Activated CD4-positive, alpha-beta T cell treated with anti-CD3 and anti-CD28 coated beads, Interleukin-2, amount 50 U/mL, for 4 hours (primary cell): ENCODE results near the gene PIGK.
"Not testable (repeated sequence)": the region's sequence is repeated elsewhere in the genome, so short reads cannot be mapped to it uniquely, and the experiment has no call there.

Experiments
- DNase-seq, 2 experiments: peaks; one replicate each; pipeline ENCODE4 v3.0.0-alpha.2; 2020

Gene PIGK

DNA sequence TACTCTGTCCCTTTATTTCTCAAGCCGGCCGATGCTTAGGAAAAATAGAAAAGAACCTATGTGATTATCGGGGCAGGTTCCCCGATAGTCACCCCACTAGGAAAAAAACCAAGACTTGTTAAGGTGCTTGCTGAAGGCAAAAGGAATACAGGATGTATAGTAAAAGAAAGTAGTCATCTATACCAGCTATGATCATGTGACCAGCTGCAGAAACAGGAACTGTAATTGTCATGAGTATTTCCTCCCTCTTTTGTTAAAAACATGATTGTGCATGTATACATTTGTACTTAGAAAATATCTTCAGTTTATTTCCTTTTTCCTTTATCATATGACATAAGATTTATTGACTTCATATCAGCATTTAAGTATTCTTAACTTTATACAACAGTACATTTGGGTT, 30.5 kb downstream of the PIGK start:
- DNase-seq, result no peak

DNA sequence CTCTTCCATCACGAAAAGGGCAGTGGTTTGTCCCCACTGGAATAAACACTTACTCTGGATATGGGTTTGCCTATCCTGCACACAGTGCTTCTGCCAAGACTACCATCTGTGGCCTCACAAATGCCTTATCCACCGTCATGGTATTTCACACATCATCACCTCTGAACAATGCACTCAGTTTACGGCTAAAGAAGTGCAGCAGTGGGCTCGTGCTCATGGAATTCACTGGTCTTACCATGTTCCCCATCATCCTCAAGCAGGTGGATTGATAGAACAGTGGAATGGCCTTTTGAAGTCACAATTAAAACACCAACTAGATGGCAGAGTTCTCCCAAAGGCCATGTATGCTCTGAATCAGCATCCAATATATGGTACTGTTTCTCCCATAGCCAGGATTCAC, 32.3 kb downstream of the PIGK start:
- not testable (repeated sequence) for DNase-seq

DNA sequence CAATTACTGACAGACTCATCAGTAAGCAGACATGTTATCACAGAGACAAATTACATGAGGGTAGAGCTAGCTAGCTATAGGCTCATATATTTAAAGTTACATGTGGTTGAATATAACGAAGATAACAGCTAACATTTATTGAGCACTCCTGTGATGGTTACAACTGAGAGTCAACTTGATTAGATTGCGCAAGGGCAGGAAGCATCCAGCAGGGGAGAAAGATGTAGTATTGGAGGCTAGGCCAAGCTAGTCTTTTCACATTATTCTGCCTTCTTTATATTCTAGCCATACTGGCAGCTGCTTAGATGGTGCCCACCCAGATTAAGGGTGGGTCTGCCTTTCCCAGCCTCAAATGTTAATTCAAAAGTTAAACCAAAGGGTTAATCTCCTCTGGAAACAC, 37.1 kb downstream of the PIGK start:
- DNase-seq, result no peak

- DNase-seq, result no peak
Measured at GRCh38 chr1:77179632-77180031, 39.6 kb downstream of the PIGK start.

- DNase-seq, result no peak
Measured at GRCh38 chr1:77175230-77175844, 43.9 kb downstream of the PIGK start.

- DNase-seq, result no peak
Measured at GRCh38 chr1:77170687-77171086, 48.5 kb downstream of the PIGK start.

GRCh38 chr1:77168358-77168757, 50.9 kb downstream of the PIGK start:
- no peak for DNase-seq

- DNase-seq, result no peak
Measured at GRCh38 chr1:77164434-77164944, 54.7 kb downstream of the PIGK start.

DNA sequence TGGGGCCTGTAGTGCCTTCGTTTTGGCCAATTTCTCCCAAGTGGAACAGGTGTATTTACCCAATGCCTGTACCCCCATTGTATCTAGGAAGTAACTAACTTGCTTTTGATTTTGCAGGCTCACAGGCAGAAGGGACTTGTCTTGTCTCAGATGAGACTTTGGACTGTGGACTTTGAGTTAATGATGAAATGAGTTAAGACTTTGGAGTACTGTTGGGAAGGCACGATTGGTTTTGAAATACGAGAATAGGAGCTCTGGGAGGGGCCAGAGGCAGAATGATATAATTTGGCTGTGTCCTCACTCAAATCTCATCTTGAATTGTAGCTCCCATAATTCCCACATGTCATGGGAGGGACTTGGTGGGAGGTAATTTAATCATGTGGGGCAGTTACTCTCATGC, 59.5 kb downstream of the PIGK start:
- DNase-seq, result not testable (repeated sequence)

DNA sequence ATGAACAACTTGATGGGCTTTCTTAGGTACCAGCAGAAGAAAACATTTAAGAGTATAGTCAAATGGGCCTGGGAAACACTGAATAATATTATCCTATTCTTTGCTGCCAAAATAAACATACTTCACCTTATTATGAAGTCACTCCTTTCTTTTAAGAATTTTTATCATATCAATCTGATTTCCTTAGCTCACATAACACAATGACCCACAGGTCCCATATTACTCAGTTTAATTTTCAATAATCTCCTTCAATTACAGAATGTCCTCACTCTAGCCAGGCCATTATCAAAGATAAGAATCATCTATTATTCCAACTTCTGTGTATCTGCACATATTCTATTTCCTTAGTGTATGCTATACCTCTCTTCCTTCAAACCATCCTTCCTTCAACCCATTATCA, 63.0 kb downstream of the PIGK start:
- no peak for DNase-seq

DNA sequence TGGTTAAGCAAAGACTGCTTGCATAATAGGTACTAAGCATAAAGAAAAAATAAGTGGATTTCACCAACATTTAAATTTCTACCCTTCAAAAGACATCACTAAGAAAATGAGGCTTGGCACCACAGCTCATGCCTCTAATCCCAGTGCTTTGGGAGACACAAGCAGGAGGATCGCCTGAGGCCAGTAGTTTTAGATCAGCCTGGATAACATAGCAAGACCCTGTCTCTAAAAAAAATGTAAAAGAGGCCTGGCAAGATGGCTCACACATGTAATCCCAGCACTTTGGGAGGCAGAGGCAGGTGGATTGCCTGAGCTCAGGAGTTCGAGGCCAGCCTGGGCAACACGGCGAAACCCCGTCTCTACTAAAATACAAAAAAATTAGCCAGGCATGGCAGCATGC, 73.0 kb downstream of the PIGK start:
- no peak for DNase-seq

- DNase-seq, result no peak
Measured at GRCh38 chr1:77143529-77144121, 75.6 kb downstream of the PIGK start.

DNA sequence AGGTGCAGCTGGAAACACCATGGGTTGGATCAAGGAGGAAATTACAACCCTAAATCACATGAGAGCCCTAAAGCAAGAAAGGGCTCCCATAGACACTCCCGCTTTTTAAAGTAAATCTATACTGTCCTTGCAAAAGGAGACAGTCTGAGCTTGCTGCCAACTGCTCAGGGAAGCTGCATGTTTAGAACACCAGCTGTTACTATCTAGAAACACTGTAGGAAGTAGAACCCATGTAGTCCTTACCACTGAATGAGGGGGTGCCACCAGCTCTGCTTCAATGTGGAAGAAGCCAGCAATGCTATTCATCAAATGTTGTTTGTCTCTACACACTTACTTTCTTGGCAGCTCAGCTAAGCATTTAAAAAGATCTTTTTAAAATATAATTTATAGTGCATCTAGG, 79.8 kb downstream of the PIGK start:
- no peak for DNase-seq

DNA sequence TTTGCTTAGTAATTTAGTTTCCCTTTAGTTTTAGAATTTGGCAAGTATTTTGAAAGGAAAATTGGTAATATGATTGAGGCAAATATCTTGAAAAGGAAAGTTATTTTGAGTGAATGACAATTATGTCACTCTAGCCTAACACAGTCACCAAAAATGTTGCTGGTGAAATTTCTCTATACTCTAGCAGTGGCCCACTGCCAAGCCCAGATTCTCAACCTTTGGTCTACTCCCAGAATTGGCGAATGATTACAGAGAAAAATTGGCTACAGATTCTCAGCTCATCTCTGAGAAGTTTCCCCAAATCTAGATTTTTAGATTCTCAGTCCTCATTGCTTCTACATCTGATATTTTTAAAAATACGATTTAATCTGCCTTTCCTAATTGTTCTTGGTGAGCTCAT, 84.9 kb downstream of the PIGK start:
- DNase-seq, result no peak

DNA sequence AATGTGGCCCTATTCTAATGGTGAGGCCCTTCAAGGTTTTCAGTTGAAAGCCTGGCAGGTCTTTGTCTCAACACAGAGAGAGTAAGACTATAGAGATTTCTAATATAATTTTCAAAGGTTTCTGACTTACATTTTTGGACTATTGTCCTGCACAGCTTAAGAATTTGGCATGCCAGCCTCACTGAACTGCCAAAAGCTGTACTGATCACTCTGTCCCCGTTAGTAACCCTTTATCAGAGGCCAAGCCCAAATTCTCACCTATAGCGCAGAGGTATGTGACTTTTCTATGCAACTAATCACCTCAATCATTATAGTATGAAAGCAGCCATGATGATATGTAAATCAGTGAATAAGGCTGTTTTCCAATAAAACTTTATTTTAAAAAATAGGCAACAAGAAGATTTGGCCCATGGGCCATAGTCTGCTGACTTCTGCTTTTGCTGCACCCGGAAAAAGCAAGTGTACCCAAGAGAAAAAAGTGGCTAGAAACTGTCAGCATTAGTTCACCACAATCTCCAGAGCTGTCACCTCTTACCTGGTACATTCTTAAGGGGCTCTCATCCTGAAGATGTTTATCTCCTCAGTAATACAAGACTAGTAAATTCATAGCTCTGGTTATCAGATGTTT, 85.4 kb downstream of the PIGK start:
- no peak for DNase-seq

- no peak for DNase-seq
Measured at GRCh38 chr1:77126307-77126706, 92.9 kb downstream of the PIGK start.

DNA sequence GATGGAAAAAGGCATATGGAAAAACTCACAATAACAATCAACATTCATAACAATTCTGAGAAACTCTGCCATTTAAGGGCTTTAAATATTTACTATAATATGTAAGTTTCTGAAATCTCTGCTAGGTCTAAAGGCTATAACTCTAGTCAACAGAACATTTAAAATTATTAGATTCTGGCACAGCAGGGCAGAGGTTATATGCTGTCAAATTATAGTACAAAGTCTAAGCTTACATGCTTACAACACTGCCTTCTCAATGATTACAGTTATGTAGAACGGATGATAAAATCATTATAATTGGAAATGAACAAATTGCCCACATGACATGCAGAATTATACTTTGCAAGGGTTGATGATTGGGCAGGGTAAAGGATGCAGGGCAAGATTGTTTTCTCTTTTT, 97.7 kb downstream of the PIGK start:
- DNase-seq, result no peak

GRCh38 chr1:77120950-77121349, 98.3 kb downstream of the PIGK start:
- no peak for DNase-seq

GRCh38 chr1:77118712-77119111, 100.5 kb downstream of the PIGK start:
- no peak for DNase-seq

DNA sequence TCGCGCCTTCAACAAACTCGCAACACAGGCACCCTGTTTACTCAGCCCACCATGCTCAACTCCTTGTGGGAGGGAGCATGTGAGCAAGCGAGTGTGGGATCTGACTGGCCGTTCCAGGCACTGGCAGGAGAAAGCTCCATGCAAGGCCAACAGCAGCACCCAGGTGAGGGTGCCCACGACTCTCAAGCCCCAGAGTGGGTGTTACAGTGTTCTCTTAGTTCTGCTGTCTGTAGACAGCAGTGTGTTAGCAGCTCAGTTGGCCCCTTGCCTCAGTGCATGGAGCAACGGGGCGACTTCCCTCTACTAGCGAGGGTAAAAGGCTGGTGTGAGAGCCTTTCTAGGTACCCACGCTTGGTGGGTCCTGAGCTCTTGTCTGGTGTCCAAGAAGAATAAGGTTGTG, 114.6 kb downstream of the PIGK start:
- DNase-seq, result no peak

DNA sequence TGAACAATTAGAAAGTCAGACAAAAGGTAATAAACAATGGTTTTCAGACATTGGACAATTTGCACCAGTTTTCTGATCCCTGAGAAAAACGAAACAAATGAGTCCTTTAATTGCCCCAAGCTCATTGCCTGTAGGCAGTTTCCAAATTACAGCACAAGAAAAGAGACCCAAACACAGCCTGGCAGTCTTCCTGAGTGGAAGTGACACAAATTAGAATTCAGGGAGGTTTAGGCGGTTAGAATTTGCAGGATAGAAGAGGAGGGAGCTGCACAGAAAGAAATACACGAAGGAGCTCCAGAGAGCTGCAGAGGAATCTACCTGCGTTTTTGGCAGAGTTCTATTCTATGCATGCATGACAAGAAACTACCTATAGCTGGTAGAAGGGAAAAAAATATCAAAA, 115.7 kb downstream of the PIGK start:
- no peak for DNase-seq

- no peak for DNase-seq
Measured at GRCh38 chr1:77100875-77101274, 118.4 kb downstream of the PIGK start.

GRCh38 chr1:77096496-77097255, 122.6 kb downstream of the PIGK start:
- no peak for DNase-seq

DNA sequence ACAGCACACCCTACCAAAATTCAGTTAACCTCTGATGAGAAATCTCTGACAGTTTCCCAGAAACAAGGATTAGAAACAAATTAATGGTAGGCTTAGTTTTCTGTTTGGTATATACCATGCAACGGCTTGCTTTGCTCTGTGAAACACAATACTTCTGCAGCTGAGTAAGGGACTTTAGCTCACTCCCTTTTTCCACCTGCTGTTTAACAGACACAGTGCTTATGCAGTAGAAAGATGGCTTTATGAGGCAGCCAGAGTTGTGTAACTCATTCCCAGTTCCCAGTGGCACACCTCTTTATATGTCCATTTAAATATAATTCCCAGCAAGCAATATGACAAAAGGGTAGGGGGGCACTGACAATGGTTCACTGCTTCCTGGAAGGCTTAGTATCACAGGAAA, 124.0 kb downstream of the PIGK start:
- no peak for DNase-seq
